NCI-H1092 (cell line): Measurements from ENCODE around the gene INF2.
"Not testable (repeated sequence)": the region's sequence is repeated elsewhere in the genome, so short reads cannot be mapped to it uniquely, and the experiment has no call there.

Experiments used
- DNase-seq: peaks from one replicate; lab custom pipeline; 2025; lab: John Stamatoyannopoulos, UW

INF2 gene

DNA sequence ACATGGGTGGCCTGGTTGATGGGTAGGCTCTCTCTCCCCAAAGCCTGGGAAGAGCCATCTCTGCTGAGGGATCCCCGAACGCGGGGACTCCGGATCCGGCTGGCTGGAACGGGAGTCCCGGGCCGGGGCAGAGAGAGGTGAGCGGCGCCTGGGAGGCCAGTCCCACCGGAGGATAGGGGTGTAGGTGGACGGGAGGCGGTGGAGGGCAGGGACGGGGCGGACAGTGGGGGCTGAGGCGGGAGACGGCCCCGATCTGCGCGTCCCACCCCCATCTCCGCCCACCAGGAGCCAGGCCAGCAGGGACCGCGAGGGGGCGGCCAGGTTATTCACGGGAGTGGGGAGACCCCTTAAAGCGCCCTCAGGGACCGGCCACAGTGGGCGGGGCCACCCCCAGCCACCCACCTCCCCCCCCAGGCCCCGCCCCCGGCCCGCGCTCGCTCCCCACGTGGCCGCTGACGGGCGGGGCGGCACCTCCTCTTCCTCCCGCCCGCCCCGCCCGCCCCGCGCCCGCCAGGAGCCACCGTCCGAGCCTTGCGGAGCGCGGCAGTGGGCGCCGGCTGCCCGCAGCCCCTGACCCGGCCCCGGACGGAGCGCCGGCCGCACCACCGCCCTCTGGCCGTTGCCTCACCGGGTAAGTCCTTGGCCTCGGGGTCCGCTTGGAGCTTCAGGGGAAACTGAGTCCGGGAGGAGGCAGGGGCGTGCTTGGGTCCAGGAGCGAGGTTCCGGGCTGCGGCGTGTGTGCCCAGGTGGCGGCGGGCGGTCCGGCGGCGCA, at the start of gene INF2:
Gene INF2 (plus strand): TSS at position 510 of the 772 bp plus-strand sequence. CDS start 11,748 bp downstream, outside the sequence.
- peak; percentile 50 for DNase-seq

DNA sequence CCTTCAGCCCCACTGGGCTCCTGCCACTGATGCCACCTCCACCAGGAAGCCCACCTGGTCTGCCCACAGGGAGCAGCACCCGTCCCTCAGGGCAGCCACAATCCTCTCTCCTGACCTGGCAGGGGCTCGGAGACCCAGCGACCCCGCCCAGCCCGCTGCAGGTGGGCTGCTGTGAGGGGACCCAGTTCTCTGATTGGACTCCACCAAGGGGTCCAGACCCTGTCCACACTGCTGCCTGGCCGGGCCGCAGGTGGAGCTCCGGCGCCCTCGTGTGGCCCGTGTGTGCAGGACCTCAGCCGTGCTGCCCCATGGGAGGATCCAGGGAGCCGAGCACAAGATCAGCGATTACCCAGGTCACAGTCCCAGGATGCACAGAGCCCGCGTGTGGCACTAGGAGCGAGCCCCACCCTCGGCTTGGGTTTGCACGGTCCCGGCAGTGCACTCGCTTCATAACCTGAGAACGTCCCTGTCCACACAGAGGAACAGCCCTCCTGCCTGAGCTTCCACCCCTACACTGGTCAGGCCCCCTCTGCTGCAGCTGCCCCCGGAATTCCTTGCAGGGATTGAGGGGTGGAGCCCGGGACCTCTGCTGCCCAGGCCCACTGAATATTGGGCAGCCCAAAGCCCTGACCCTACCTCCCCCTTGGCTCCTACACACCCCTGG, 49.4 kb upstream of the INF2 start:
- peak; percentile 29 for DNase-seq

DNA sequence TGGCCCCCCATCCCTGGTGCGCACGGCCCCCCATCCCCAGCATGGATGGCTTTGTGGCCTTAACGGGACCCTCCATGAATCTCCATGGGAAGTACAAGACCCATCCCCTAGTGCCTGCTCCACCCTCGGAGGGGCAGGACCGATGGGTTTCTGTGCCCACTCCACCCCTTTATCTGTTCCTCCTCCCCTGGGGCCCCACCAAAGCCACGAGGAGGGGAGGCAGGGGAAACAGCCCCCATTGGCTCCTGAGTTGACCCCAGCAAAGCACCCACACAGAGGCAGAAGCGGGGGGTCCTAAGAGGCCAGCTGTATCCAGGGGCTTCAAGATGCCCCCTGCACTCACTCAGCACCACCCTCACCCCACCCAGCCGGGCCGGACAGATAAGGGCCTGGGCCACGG, 48.7 kb upstream of the INF2 start:
- no peak for DNase-seq

DNA sequence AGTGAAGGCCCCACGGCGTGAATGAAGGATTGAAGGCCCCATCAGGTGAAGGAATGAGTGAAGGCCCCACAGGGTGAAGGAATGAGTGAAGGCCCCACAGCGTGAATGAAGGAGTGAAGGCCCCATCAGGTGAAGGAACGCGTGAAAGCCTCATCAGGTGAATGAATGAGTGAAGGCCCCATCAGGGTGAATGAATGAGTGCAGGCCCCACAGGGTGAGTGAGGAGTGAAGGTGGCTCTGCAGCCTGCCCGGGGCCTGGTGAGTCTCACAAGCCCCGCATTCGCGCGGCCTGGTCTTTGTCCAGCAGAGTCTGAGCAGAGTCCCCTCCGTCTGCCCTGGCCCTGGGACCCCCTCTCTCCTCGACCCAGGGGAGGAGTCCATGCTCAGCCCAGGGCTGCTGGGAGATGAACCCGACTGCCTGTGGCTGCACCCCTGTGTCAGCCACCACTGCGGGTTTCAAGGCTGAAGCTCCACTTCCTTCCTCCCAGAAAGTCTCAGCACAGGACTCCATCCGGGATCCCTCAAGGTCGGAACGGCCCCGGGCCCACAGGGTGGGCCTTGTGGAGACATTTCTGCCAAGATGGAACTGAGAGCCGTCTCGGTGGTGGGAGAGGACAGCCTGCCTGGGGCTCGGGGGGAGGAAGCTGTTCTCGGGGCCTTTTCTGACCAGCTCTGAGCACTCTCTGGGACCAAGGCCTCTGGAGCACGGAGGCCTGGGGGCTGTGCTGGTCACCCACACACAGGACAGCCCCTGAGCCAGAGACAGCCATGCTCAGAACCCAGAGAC, 47.5 kb upstream of the INF2 start:
- DNase-seq: no peak

DNA sequence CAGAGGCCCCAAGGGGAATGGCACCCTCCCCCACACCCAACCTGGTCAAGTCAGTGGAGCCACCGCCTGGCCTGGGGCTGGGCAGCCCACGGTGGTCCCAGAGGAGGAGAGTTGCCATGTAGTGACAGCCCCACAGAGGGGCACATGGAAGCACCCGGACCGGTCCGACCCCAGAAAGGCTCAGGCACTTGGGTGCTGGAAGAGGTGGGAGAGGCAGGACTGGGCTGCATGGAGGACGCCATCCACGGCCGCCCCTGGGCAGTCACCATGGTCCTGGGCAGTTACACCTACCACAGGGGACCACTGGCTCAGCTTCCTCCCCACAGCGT, 46.9 kb upstream of the INF2 start:
- DNase-seq: no peak

DNA sequence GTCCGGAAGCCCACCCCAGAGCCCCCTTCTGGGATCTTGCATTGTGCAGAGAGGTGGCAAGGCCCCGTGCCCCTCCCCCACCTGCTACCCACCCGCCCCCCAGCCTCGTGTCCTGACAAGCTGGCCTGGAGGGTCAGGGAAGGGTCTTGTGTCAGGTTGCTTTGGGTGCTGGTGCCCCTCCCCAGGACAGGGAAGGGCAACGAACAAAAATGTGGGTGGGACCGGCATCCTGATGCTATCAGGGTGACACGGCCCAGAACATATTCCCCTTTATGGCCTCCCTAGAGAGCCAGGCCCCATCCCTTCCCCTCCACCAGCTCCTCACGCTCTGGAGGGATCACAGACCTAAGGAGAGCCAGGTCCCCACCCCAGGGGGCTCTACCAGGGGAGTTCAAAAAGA, 46.1 kb upstream of the INF2 start:
- no peak for DNase-seq

DNA sequence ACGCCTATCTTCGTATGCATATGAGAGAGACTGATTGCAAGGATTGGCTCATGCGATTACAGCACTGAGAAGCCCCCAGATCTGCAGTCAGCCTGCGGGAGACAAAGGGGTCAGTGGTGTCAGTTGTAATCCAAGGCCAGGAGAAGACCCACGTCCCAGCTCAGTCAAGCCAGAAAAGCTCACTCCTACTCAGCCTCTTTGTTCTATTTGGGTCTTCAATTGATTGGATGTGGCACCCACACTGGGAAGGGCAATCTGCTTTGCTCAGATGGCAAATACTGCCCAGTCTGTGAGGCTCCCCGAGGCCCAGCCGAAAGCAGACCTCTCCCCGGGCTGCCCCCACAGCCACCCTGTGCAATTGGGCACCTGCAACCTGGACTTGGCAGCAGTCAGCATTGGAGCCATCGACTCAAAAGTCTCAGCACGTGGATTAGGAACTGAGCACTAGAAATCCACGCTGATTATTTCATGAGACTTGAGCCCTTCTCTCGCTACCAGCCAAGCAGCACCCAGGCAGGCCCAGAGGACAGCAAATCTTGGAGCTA, 45.3 kb upstream of the INF2 start:
- DNase-seq: no peak

DNA sequence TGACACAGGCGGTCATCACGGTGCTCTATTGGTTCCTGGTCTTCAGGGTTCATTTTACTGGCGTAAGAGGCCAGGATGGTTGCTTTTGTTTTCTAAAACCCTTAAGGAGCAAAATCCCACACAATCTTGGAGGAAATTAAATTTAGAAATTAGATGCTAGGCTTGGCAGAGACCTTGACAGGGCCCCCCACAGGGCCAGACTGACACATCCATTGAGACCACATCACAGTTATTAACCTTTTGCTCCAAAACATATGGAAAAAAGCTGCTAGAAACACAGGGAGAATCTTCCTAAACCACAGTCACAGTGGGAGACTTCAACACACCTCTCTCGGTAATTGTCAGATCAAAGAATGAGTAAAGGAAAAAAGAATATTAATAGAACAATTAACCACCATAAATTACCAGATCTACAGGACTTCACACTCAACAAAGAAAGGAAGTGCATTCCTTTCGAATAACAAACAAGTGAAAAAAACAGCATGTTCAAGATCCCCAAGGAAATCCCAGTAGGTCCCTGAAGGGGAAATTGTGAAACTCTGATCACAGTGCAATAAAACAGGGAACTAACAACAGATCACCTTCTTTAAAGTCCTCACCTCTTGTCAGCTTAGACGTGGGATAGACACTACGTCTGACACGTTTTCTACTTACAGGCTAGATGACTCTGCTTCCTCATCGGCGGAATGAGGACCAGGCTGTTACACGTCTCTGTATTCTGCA, 44.6 kb upstream of the INF2 start:
- DNase-seq: no peak

DNA sequence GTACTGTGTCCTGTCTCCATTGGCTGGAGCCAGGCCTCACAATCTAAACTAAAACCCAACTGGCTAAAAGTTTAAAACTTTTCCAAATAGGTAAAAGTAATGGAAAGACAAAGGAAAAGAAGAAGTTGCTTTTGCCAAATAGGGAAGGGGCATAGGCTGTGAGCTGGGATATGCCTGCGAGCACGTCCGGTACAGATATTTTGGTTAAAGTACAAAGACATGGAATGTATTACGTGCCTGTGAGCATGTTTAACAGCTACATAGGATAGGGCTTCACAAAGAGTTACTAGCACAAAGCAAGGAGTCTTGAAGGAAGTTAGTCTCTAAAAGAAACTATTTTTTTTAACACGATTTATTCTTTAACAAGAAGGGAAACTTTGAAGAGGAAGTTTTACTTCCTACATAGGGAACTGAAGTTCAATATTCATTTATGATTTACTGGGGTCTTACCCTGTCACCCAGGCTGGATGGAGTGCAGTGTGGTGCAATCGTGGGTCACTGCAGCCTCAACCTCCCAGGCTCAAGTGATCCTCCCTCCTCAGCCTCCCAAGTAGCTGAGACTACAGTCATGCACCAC, 41.9 kb upstream of the INF2 start:
- DNase-seq: no peak

DNA sequence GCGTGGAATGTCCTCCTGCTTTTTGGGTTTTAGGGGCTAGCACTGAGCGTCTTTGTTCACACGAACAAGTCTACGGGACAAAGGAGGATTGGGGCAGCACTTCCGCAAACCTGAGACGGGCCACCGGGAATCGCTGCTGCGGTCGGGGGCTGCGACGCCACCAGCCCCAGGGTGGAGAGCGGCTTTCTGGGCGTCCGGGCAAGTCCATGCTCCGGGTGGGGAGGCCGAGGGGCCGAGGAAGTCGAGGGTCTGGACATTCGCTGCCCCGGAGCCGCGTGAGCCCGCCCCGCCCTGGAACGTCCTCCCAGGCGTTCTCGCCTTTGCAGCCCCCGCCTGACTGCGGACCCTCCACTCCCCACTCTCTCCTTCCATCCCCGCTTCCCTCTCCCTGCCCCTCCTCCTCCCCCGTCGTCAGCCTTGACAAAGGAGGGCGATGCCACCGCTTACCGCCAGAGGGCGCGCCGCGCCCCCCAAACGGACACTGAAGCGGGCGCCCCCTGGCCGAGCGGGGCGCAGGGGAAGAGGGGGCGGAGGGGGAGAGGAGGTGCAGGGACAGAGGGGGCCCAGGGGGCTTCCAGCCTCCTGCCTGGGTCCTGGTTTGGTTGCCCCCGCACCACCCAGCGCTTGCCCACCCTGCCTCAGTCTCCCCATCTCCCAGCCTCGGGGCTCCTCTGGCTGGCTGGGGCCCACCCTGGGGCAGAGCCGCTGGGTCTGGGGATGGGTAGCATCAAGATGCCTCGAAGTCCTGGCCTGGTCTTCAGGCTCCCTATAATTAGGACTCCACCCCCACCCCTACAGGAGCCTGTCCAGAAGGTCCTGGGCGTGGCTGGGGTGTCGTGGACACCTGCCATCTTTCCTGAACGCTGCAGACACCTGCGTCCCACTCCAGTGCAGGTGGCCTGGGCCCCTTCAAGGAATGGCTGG, 39.1 kb upstream of the INF2 start:
- DNase-seq: peak; percentile 36

DNA sequence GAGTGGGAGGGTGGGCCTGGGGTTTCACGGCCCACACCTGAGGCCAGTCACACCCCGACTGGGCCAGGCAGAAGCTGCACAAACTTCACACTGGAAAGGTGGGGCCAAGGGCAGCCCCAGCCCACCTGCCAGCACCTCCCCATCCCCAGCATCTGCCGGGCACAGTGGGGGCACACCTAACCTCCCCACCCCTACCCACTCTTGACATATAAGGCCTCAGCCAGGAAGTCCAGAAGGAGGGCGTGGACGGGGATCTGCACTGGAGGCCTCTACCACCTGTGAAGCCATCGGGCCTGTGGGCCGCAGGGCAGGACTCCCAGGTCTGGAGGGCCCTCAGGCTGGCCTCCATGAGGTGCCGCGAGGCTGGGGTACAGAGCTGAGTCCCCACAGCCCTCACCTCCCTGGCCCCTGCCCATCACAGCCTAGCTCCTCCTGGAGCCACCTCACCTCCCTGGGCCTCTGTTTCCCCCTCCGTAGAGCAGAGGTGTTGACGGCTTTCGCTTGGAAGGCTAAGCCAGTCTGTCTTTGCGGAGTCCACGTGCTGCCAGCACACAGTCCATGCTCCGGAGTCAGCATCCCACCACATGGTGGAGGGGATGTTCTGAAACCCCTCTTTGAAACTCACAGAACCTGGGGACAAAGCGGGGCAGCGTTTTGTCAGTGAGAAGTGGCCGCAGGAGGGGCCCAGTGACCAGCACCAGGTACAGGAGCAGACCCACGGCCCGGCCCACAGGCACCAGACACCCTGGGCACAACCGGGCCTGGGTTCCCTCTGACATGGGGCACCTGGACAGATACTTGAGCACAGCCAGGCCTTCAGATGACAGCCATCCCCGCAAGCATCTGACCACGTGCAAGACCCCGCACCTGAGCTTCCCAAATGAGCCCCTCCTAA, 38.2 kb upstream of the INF2 start:
- DNase-seq: no peak

DNA sequence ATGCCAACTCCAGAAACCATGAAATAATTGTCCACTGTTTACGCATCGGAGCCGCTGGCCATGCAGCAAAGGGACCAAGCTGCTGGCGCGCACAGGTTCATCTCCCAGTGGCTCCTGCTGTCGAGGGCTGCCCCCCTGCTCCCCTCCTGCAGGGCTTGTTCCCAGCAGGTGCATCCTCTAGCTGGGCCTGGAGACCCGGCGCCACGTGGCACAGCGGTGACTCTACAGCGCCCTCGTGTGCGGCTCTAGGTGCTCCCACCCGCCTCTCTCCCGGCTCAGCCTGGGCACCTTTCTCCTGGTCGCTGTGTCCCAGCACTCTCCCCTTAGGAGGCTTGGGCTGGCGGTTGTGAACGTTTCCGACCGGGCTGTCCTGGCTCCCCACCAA, 37.5 kb upstream of the INF2 start:
- DNase-seq: peak; percentile 19

DNA sequence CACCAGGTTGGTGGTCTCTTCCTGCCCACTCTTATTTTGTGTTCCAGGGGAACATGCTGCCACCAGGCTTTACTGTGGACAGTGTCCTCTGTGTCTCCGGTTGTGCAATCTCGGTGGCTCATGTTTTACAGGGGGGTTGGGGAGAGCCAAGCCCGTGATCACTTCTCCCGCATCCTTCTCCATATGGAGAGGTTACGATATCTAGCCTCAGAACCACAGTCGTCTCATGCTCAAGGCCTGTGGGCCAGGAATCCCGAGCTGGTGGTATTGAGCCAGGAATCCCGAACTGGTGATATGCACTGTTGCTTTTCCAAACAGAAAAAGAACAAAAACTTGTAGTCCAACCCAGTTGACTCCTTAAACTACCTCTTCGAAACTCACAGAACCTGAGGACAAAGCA, 37.0 kb upstream of the INF2 start:
- no peak for DNase-seq

DNA sequence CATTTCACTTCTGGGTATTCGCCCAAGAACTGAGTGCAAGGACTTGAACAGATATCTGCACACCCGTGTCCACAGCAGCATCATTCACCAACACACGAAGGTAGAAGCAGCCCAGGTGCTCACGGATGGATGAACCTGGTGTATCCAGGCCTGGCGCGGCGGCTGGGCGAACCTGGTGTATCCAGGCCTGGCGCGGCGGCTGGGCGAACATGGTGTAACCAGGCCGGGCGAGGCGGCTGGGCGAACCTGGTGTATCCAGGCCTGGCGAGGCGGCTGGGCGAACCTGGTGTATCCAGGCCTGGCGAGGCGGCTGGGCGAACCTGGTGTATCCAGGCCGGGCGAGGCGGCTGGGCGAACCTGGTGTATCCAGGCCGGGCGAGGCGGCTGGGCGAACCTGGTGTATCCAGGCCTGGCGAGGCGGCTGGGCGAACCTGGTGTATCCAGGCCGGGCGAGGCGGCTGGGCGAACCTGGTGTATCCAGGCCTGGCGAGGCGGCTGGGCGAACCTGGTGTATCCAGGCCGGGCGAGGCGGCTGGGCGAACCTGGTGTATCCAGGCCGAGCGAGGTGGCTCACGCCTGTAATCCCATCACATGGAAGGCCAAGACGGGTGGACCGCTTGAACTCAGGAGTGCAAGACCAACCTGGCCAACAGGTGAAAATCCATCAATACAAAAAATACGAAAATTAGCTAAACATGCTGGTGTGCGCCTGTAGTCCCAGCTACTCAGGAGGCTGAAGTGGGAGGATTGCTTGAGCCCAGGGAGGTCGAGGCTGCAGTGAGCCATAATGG, 36.1 kb upstream of the INF2 start:
- DNase-seq: not testable (repeated sequence)

DNA sequence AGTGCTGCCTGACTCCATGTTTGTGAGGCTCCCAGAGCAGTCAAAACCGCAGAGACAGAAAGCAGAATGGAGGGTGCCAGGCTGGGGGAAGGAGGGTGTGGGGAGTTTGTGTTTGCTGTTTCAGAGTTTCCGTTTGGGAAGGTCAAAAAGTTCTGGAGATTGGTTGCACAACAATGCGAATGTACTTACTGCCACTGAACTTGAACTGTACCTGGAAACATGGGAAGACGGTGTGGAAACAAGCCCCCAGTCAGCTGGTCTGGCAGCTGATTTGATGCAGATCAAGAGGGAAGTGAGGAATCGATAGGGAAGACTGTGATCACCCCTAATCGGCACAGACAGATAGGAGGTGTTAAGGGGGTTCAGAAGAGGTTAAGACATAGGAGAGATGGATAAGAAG, 35.3 kb upstream of the INF2 start:
- DNase-seq: no peak

DNA sequence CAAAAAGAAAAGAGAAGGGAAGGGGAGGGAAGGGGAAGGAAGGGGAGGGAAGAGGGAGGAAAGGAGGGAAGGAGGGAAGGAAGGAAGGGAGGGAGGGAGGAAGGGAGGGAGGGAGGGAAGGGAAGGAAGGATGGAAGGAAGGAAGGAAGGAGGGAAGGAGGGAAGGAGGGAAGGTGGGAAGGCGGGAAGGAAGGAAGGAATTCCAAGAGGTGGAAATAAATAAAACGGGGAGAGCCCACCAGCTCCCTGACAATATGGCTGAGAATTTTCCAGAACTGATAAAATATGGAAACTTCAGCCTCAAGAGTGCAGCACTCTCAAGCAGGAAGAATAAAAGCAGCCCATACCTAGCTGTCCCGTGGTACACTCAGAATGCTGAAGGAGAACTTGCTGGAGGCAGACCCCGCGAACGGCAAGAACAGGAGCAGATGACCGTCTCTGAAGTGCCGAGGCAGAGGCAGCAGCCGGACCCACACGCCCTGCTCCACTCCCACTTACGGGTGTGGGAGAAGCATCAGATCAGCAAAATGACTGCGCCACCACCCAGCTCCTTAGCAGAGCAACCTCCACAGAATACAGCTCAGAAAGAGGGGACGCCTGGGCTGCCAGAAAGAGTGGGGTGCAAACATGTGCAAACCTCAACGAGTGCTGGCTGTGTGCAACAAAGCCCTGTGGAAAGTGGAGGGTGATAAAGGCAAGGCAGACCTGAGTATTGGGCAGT, 34.1 kb upstream of the INF2 start:
- DNase-seq: no peak

DNA sequence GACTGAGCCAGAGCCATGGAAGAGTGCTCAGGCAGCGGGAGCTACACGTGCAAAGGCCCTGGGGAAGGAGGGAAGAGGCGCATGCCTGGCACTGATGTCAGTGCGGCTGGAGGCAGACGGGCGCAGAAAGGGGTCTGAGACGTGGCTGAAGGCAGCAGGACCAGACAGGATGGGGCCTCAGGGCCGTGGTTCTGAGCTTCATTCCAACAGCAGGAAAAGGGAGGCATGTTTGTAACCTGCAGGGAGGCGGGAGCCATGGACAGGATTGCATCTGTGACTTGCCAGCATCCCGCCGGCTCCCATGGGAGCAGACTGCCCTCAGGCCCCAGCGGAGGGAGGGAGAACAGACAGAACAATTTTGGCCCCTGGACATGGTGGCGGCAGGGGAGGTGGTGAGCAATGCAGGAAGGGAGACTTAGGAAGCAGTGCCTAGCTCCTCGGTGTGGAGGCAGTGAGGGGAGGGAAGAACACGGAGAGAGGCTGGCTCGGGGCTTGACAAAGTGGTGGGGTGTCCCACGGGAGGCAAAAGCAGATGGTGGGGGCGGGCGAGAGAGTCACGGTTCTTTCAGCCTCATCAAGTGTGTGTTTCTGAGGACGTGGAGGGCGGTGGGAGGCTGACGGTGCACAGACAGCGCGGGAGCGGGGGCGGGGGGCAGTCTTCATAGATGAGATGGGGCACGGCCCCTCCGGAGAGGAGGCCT, 33.3 kb upstream of the INF2 start:
- no peak for DNase-seq
